Measurements from ENCODE around the gene GPR39. TPM values are rescaled to one million over a fixed set of nuclear protein-coding genes. Genes with fewer than 3 reads are reported as not detected.
"Not testable (repeated sequence)": the region's sequence is repeated elsewhere in the genome, so short reads cannot be mapped to it uniquely, and the experiment has no call there.

Gene GPR39
- total and polyA plus RNA-seq, 7 experiments from 2014 or later = not detected

DNA sequence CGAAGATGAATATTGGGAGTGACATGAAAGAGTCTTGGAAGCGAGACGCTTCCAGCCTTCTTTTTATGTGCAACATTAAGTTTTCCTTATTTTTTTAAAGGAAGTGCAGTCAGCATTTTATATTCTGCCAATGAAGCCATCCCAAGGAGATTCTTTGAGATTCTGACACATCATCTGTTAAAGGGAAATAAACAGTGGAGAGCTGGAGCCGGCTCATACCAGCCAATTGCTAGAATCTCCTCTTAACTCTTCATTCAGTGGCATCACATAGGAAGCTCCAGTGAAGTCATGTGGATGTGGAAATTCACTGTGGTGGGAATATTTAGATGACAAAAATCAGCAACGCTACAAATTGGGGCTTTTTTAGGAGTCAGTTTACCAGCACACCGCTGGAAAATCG is 23.7 kb upstream of the GPR39 start:
- Histone ChIP-seq H3K4me1 (ENCODE audit: control insufficient read depth in 2 of 2, insufficient read depth in 2 of 2, low read length in 2 of 2) (no peaks in the 10 kb centered on the region), H3K27ac (ENCODE audit: low read depth, low read length) (no peak overlapping the region), H3K27me3 (ENCODE audit: control insufficient read depth in 2 of 2, insufficient read depth in 2 of 2, low read length in 2 of 2) (no peaks in the 10 kb centered on the region), H3K36me3 (ENCODE audit: control insufficient read depth in 2 of 3, insufficient read depth in 3 of 3, low read length in 3 of 3) (no peaks in the 10 kb centered on the region), H3K9me3 (ENCODE audit: control insufficient read depth in 2 of 3, low read length in 3 of 3) (no peaks in the 10 kb centered on the region), H3K4me3 (ENCODE audit: low read length) (no peak overlapping the region)
- no peaks in the 10 kb centered on the region for H3K36me3 Mint-ChIP-seq
- intact Hi-C loops (cut with micrococcal nuclease) = no loop called here
- POLR2A ChIA-PET = no interaction called here
- peaks cover 0 to 14% (median 5%) of the 10 kb centered on the region in 11 donors for H3K9me3 Mint-ChIP-seq
- DNase-seq (no peak), ATAC-seq (no peak)
- no peak overlapping the region for H3K4me3 Mint-ChIP-seq
- no peaks in the 10 kb centered on the region for H3K4me1 Mint-ChIP-seq
- peaks cover 0 to 7% (median 0%) of the 10 kb centered on the region in 5 donors for H3K27me3 Mint-ChIP-seq
- no peak overlapping the region for H3K27ac Mint-ChIP-seq
- CTCF ChIA-PET = no interaction called here

- H3K27me3 Mint-ChIP-seq; H3K27me3 ChIP-seq (ENCODE audit: control insufficient read depth in 2 of 2, insufficient read depth in 2 of 2, low read length in 2 of 2); CTCF ChIA-PET; intact Hi-C loops (cut with micrococcal nuclease); H3K4me1 Mint-ChIP-seq; ATAC-seq; H3K9me3 ChIP-seq (ENCODE audit: control insufficient read depth in 2 of 3, low read length in 3 of 3); H3K27ac ChIP-seq (ENCODE audit: low read depth, low read length); H3K36me3 Mint-ChIP-seq; H3K4me1 ChIP-seq (ENCODE audit: control insufficient read depth in 2 of 2, insufficient read depth in 2 of 2, low read length in 2 of 2); DNase-seq; POLR2A ChIA-PET; H3K36me3 ChIP-seq (ENCODE audit: control insufficient read depth in 2 of 3, insufficient read depth in 3 of 3, low read length in 3 of 3); H3K27ac Mint-ChIP-seq; H3K4me3 Mint-ChIP-seq; H3K4me3 ChIP-seq (ENCODE audit: low read length): not testable (repeated sequence)
- H3K9me3 Mint-ChIP-seq = peaks cover 0 to 13% (median 2%) of the 10 kb centered on the region in 11 donors
These were observed 19.6 kb upstream of the GPR39 start for GRCh38 chr2:132397042-132397441.

DNA sequence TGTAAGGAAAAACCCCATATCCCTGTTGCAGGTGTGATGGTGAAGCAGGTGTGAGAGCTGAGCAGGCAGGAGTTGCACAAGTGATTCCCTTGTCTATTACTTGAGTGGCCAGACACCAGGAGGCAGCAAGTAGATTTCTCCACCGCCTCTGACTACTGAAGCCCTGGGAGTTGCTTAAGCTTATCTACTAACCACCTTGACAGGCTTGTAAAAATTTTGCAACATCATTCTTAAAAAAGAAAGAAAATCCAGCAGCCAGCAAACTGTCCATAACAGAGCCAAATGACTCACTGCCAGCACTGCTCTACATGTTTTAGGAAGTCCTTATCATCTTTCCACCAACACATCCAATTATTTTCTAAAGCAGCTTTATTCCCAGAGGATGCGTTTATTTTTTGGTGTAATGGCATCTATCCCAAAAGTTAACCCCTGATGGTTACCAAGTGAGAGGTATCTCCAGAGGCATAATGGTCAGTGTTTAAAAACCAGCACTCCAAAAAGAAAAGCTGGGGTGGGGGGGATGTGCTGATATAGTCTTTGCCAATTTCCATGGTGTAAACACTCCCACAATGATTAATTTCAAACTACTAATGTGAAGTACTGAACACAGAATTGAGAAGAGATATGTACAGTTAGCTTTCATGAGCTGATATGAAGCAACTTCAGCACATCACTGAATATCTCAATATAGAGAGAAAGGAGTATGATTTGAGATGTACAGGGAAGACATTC is 16.3 kb upstream of the GPR39 start:
- H3K4me1 Mint-ChIP-seq = no peaks in the 10 kb centered on the region
- Histone ChIP-seq H3K36me3 (ENCODE audit: control insufficient read depth in 2 of 3, insufficient read depth in 3 of 3, low read length in 3 of 3) (no peaks in the 10 kb centered on the region), H3K4me3 (ENCODE audit: low read length) (no peak overlapping the region), H3K27me3 (ENCODE audit: control insufficient read depth in 2 of 2, insufficient read depth in 2 of 2, low read length in 2 of 2) (no peaks in the 10 kb centered on the region), H3K9me3 (ENCODE audit: control insufficient read depth in 2 of 3, low read length in 3 of 3) (no peaks in the 10 kb centered on the region), H3K27ac (ENCODE audit: low read depth, low read length) (no peak overlapping the region), H3K4me1 (ENCODE audit: control insufficient read depth in 2 of 2, insufficient read depth in 2 of 2, low read length in 2 of 2) (no peaks in the 10 kb centered on the region)
- H3K27ac Mint-ChIP-seq = no peak overlapping the region
- intact Hi-C loops (cut with micrococcal nuclease) = no loop called here
- ChIA-PET POLR2A (no interaction called here), CTCF (no interaction called here)
- peaks cover 0 to 11% (median 2%) of the 10 kb centered on the region in 11 donors for H3K9me3 Mint-ChIP-seq
- H3K4me3 Mint-ChIP-seq = no peak overlapping the region
- peaks cover 0 to 10% (median 0%) of the 10 kb centered on the region in 5 donors for H3K27me3 Mint-ChIP-seq
- no peaks in the 10 kb centered on the region for H3K36me3 Mint-ChIP-seq
- DNase-seq (no peak), ATAC-seq (no peak)

- no peaks in the 10 kb centered on the region for H3K36me3 Mint-ChIP-seq
- no peak overlapping the region for H3K27ac Mint-ChIP-seq
- no peak for ATAC-seq
- Histone ChIP-seq H3K27ac (ENCODE audit: low read depth, low read length) (no peak overlapping the region), H3K4me3 (ENCODE audit: low read length) (no peak overlapping the region), H3K27me3 (ENCODE audit: control insufficient read depth in 2 of 2, insufficient read depth in 2 of 2, low read length in 2 of 2) (no peaks in the 10 kb centered on the region), H3K4me1 (ENCODE audit: control insufficient read depth in 2 of 2, insufficient read depth in 2 of 2, low read length in 2 of 2) (no peaks in the 10 kb centered on the region), H3K9me3 (ENCODE audit: control insufficient read depth in 2 of 3, low read length in 3 of 3) (no peaks in the 10 kb centered on the region), H3K36me3 (ENCODE audit: control insufficient read depth in 2 of 3, insufficient read depth in 3 of 3, low read length in 3 of 3) (no peaks in the 10 kb centered on the region)
- intact Hi-C loops (cut with micrococcal nuclease) = no loop called here
- POLR2A ChIA-PET = no interaction called here
- CTCF ChIA-PET = no interaction called here
- no peaks in the 10 kb centered on the region for H3K4me1 Mint-ChIP-seq
- H3K27me3 Mint-ChIP-seq = peaks cover 0 to 10% (median 0%) of the 10 kb centered on the region in 5 donors
- no peak for DNase-seq
- H3K9me3 Mint-ChIP-seq = peaks cover 0 to 11% (median 3%) of the 10 kb centered on the region in 11 donors
- H3K4me3 Mint-ChIP-seq = no peak overlapping the region
These were observed 15.7 kb upstream of the GPR39 start for GRCh38 chr2:132400901-132401240.

DNA sequence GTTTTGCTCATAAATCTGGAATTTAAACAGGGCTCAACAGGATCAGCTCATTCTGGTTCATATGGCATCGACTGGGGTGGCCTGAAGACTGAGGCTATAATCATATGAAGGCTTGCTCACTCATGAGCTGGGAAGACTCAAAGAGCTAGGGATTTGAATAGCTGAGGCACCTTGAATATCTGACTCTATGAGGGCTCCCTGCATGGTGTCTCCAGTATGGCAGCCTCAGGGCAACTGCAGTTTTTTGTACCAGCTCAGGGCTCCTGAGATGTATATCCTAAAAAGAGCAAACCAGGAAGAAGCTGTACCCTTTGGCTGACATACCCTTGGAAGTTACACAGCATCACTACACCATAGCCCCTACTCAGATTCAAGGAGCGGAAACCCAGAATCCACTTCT is 15.3 kb upstream of the GPR39 start:
- Histone ChIP-seq H3K9me3 (ENCODE audit: control insufficient read depth in 2 of 3, low read length in 3 of 3) (no peaks in the 10 kb centered on the region), H3K27me3 (ENCODE audit: control insufficient read depth in 2 of 2, insufficient read depth in 2 of 2, low read length in 2 of 2) (no peaks in the 10 kb centered on the region), H3K36me3 (ENCODE audit: control insufficient read depth in 2 of 3, insufficient read depth in 3 of 3, low read length in 3 of 3) (no peaks in the 10 kb centered on the region), H3K27ac (ENCODE audit: low read depth, low read length) (no peak overlapping the region), H3K4me1 (ENCODE audit: control insufficient read depth in 2 of 2, insufficient read depth in 2 of 2, low read length in 2 of 2) (no peaks in the 10 kb centered on the region), H3K4me3 (ENCODE audit: low read length) (no peak overlapping the region)
- intact Hi-C loops (cut with micrococcal nuclease) = no loop called here
- Mint-ChIP-seq H3K36me3 (no peaks in the 10 kb centered on the region), H3K4me3 (no peak overlapping the region), H3K9me3 (peaks cover 0 to 11% (median 4%) of the 10 kb centered on the region in 11 donors), H3K27ac (no peak overlapping the region), H3K4me1 (no peaks in the 10 kb centered on the region), H3K27me3 (peaks cover 0 to 10% (median 0%) of the 10 kb centered on the region in 5 donors)
- no peak for ATAC-seq
- no peak for DNase-seq
- CTCF ChIA-PET = no interaction called here
- POLR2A ChIA-PET = no interaction called here

DNA sequence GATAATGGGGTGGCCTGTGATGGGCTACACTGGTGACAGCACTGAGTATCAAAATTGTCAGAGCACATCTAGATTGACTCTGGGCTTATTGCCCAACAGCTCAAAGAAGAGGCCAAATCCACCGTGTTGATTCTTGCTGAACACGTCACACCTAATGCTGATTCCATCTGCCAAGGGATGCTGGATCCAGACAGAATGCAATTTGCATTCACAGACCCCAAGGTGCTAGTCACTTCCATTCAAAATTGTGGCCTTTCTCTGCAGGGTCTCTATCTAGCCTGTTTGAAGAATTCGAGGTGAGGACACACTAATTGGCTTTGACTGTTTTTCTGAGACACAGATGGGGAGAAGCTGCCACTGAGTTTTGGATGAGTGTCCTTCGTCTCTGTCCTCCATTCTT is 13.5 kb upstream of the GPR39 start:
- H3K36me3 Mint-ChIP-seq = no peaks in the 10 kb centered on the region
- H3K4me3 Mint-ChIP-seq = no peak overlapping the region
- no peaks in the 10 kb centered on the region for H3K27me3 ChIP-seq (ENCODE audit: control insufficient read depth in 2 of 2, insufficient read depth in 2 of 2, low read length in 2 of 2)
- no peak overlapping the region for H3K27ac Mint-ChIP-seq
- peaks cover 0 to 11% (median 5%) of the 10 kb centered on the region in 11 donors for H3K9me3 Mint-ChIP-seq
- H3K36me3 ChIP-seq (ENCODE audit: control insufficient read depth in 2 of 3, insufficient read depth in 3 of 3, low read length in 3 of 3) = no peaks in the 10 kb centered on the region
- CTCF ChIA-PET = no interaction called here
- no peaks in the 10 kb centered on the region for H3K9me3 ChIP-seq (ENCODE audit: control insufficient read depth in 2 of 3, low read length in 3 of 3)
- H3K4me1 ChIP-seq (ENCODE audit: control insufficient read depth in 2 of 2, insufficient read depth in 2 of 2, low read length in 2 of 2) = no peaks in the 10 kb centered on the region
- intact Hi-C loops (cut with micrococcal nuclease) = no loop called here
- H3K4me3 ChIP-seq (ENCODE audit: low read length) = no peak overlapping the region
- H3K27me3 Mint-ChIP-seq = peaks cover 0 to 10% (median 0%) of the 10 kb centered on the region in 5 donors
- DNase-seq = no peak
- H3K27ac ChIP-seq (ENCODE audit: low read depth, low read length) = no peak overlapping the region
- H3K4me1 Mint-ChIP-seq = no peaks in the 10 kb centered on the region
- POLR2A ChIA-PET = no interaction called here
- no peak for ATAC-seq

DNA sequence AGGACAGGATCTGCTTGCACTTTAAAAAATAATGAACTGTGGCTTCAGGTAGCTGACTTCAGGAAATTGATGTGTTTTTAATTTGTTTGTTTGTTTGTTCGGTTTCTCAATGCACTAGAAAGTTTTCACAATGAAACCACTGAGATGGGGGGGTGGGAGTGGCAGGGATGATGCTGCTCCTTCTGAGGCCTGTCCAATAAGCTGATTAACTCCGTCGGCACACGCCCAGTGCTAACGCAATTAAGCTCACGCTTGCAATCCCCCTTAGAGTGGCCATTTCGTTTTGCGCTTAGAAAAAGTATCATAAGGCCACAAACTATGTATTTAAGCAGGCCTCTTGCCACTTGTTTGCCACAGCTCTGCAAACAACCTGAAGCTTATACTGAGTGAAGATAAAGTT is 12.5 kb upstream of the GPR39 start:
- Histone ChIP-seq H3K27me3 (ENCODE audit: control insufficient read depth in 2 of 2, insufficient read depth in 2 of 2, low read length in 2 of 2) (no peaks in the 10 kb centered on the region), H3K9me3 (ENCODE audit: control insufficient read depth in 2 of 3, low read length in 3 of 3) (no peaks in the 10 kb centered on the region), H3K4me3 (ENCODE audit: low read length) (no peak overlapping the region), H3K36me3 (ENCODE audit: control insufficient read depth in 2 of 3, insufficient read depth in 3 of 3, low read length in 3 of 3) (no peaks in the 10 kb centered on the region), H3K27ac (ENCODE audit: low read depth, low read length) (no peak overlapping the region), H3K4me1 (ENCODE audit: control insufficient read depth in 2 of 2, insufficient read depth in 2 of 2, low read length in 2 of 2) (no peaks in the 10 kb centered on the region)
- no peaks in the 10 kb centered on the region for H3K4me1 Mint-ChIP-seq
- CTCF ChIA-PET = no interaction called here
- DNase-seq (no peak), ATAC-seq (no peak)
- POLR2A ChIA-PET = no interaction called here
- H3K27ac Mint-ChIP-seq = no peak overlapping the region
- H3K27me3 Mint-ChIP-seq = peaks cover 0 to 10% (median 0%) of the 10 kb centered on the region in 5 donors
- no peak overlapping the region for H3K4me3 Mint-ChIP-seq
- intact Hi-C loops (cut with micrococcal nuclease) = no loop called here
- H3K9me3 Mint-ChIP-seq = peaks cover 0 to 11% (median 2%) of the 10 kb centered on the region in 11 donors
- no peaks in the 10 kb centered on the region for H3K36me3 Mint-ChIP-seq
